CD4-positive, alpha-beta T cell treated with Interleukin-21 for 1 hour (primary cell): ENCODE data around the gene ADISSP.

Experiments used
- DNase-seq: peaks from one replicate; pipeline ENCODE4 v3.0.0-alpha.2; 2020

Gene ADISSP

GRCh38 chr20:3778976-3779375, 11.4 kb upstream of the ADISSP start:
- no peak for DNase-seq

GRCh38 chr20:3777716-3778629, 10.4 kb upstream of the ADISSP start:
- DNase-seq = peak; percentile 46

GRCh38 chr20:3777381-3777715, 9.8 kb upstream of the ADISSP start:
- no peak for DNase-seq

GRCh38 chr20:3775457-3776108, 8.0 kb upstream of the ADISSP start:
- DNase-seq = no peak

GRCh38 chr20:3771552-3772058, 4.1 kb upstream of the ADISSP start:
- no peak for DNase-seq

- DNase-seq = peak; percentile 88
Measured at GRCh38 chr20:3768342-3769130, 983 bp upstream of the ADISSP start.

GRCh38 chr20:3767110-3767426, 485 bp downstream of the ADISSP start:
- no peak for DNase-seq

- DNase-seq = no peak
Measured at GRCh38 chr20:3766422-3767109, 987 bp downstream of the ADISSP start.

GRCh38 chr20:3765171-3765882, 2.2 kb downstream of the ADISSP start:
- no peak for DNase-seq

- no peak for DNase-seq
Measured at GRCh38 chr20:3764659-3765058, 2.9 kb downstream of the ADISSP start.

- DNase-seq = no peak
Measured at GRCh38 chr20:3763671-3764601, 3.6 kb downstream of the ADISSP start.

GRCh38 chr20:3760655-3761348, 6.8 kb downstream of the ADISSP start:
- DNase-seq = no peak

- DNase-seq = no peak
Measured at GRCh38 chr20:3759884-3760283, 7.7 kb downstream of the ADISSP start.

- DNase-seq = no peak
Measured at GRCh38 chr20:3759316-3759823, 8.2 kb downstream of the ADISSP start.

GRCh38 chr20:3758566-3758965, 9.0 kb downstream of the ADISSP start:
- DNase-seq = no peak

- no peak for DNase-seq
Measured at GRCh38 chr20:3757268-3757667, 10.3 kb downstream of the ADISSP start.

GRCh38 chr20:3755814-3756480, 11.6 kb downstream of the ADISSP start:
- DNase-seq = no peak

GRCh38 chr20:3755269-3755668, 12.3 kb downstream of the ADISSP start:
- no peak for DNase-seq

- DNase-seq = no peak
Measured at GRCh38 chr20:3754276-3754630, 13.3 kb downstream of the ADISSP start.
